Muscle layer of duodenum (tissue), 2 donors: ENCODE data around the gene LY86.
A peak's percentile ranks its signal among the peaks of the same experiment; 100 is the strongest.

Source experiments
- H3K27ac ChIP-seq: one replicate; pipeline ENCODE4 v1.7.0; 2013; ENCODE audit warnings: mild to moderate bottlenecking, low read length
- H3K27me3 ChIP-seq: one replicate; pipeline ENCODE4 v1.7.0; 2013; ENCODE audit warnings: low read depth, mild to moderate bottlenecking, control low read depth, low read length
- H3K36me3 ChIP-seq, 2 donors: one replicate each; pipeline ENCODE4 v1.7.0; 2013; ENCODE audit warnings: low read length in 2 of 2, control low read depth in 1 of 2, mild to moderate bottlenecking in 1 of 2; ENCODE audit not compliant: insufficient read depth in 2 of 2, control insufficient read depth in 1 of 2
- H3K4me1 ChIP-seq, 2 donors: one replicate each; pipeline ENCODE4 v1.7.0; 2013; ENCODE audit warnings: low read length in 2 of 2, mild to moderate bottlenecking in 2 of 2, control low read depth in 1 of 2, moderate library complexity in 1 of 2; ENCODE audit not compliant: insufficient read depth in 2 of 2, control insufficient read depth in 1 of 2
- H3K4me3 ChIP-seq, 2 donors: one replicate each; pipeline ENCODE4 v1.7.0; 2013; ENCODE audit warnings: low read length in 2 of 2, low read depth in 1 of 2, mild to moderate bottlenecking in 1 of 2
- H3K9me3 ChIP-seq, 2 donors: one replicate each; pipeline ENCODE4 v1.7.0; 2013; ENCODE audit warnings: low read length in 2 of 2, control low read depth in 1 of 2, mild to moderate bottlenecking in 1 of 2; ENCODE audit not compliant: control insufficient read depth in 1 of 2
- donor health status: healthy.

The LY86 gene

GRCh38 chr6:6701864-6702263, 113.3 kb downstream of the LY86 start:
- no peaks in the 10 kb centered on the region for H3K27me3 ChIP-seq
- no peaks in the 10 kb centered on the region for H3K36me3 ChIP-seq
- H3K9me3 ChIP-seq: no peaks in the 10 kb centered on the region
- peaks cover 12 to 18% of the 10 kb centered on the region in 2 donors for H3K4me1 ChIP-seq
- peak overlapping the region; percentile 11 for H3K27ac ChIP-seq
- H3K4me3 ChIP-seq: no peak overlapping the region

GRCh38 chr6:6703699-6704098, 115.2 kb downstream of the LY86 start:
- H3K27ac ChIP-seq: peak overlapping the region; percentile 74
- H3K36me3 ChIP-seq: no peaks in the 10 kb centered on the region
- no peaks in the 10 kb centered on the region for H3K27me3 ChIP-seq
- no peaks in the 10 kb centered on the region for H3K9me3 ChIP-seq
- H3K4me1 ChIP-seq: peaks cover 12% of the 10 kb centered on the region in 2 donors
- no peak overlapping the region for H3K4me3 ChIP-seq
